Measurements from ENCODE around the gene SFT2D3.

The SFT2D3 gene

GRCh38 chr2:127681288-127681804, 20.0 kb upstream of the SFT2D3 start:
- no peak for DNase-seq (ENCODE audit: low read depth in 2 of 3, low spot score in 2 of 3)

- DNase-seq (ENCODE audit: low read depth in 2 of 3, low spot score in 2 of 3), result no peak
Observed at GRCh38 chr2:127681976-127682857, 19.1 kb upstream of the SFT2D3 start.

GRCh38 chr2:127683056-127683455, 18.2 kb upstream of the SFT2D3 start:
- DNase-seq (ENCODE audit: low read depth in 2 of 3, low spot score in 2 of 3), result no peak

- DNase-seq (ENCODE audit: low read depth in 2 of 3, low spot score in 2 of 3), result no peak
Observed at GRCh38 chr2:127683757-127684156, 17.5 kb upstream of the SFT2D3 start.

- DNase-seq (ENCODE audit: low read depth in 2 of 3, low spot score in 2 of 3), result no peak
Observed at GRCh38 chr2:127685410-127686080, 15.8 kb upstream of the SFT2D3 start.

GRCh38 chr2:127688405-127688804, 12.9 kb upstream of the SFT2D3 start:
- DNase-seq (ENCODE audit: low read depth in 2 of 3, low spot score in 2 of 3), result no peak

GRCh38 chr2:127690696-127691095, 10.6 kb upstream of the SFT2D3 start:
- DNase-seq (ENCODE audit: low read depth in 2 of 3, low spot score in 2 of 3), result no peak

- DNase-seq (ENCODE audit: low read depth in 2 of 3, low spot score in 2 of 3), result no peak
Observed at GRCh38 chr2:127694986-127695385, 6.3 kb upstream of the SFT2D3 start.

GRCh38 chr2:127695491-127696472, 5.5 kb upstream of the SFT2D3 start:
- DNase-seq (ENCODE audit: low read depth in 2 of 3, low spot score in 2 of 3), result peak in 1 of 3 experiments; percentile 23

- no peak for DNase-seq (ENCODE audit: low read depth in 2 of 3, low spot score in 2 of 3)
Observed at GRCh38 chr2:127697482-127698180, 3.7 kb upstream of the SFT2D3 start.

- DNase-seq (ENCODE audit: low read depth in 2 of 3, low spot score in 2 of 3), result no peak
Observed at GRCh38 chr2:127698553-127699355, 2.5 kb upstream of the SFT2D3 start.

GRCh38 chr2:127700527-127701192, 637 bp upstream of the SFT2D3 start:
- DNase-seq (ENCODE audit: low read depth in 2 of 3, low spot score in 2 of 3), result no peak

- peak; percentile 45 to 65 (median 63) for DNase-seq (ENCODE audit: low read depth in 2 of 3, low spot score in 2 of 3)
Observed at GRCh38 chr2:127701651-127702394, 526 bp downstream of the SFT2D3 start.

GRCh38 chr2:127702395-127703009, 1.2 kb downstream of the SFT2D3 start:
- DNase-seq (ENCODE audit: low read depth in 2 of 3, low spot score in 2 of 3), result no peak

GRCh38 chr2:127703282-127703681, 2.0 kb downstream of the SFT2D3 start:
- DNase-seq (ENCODE audit: low read depth in 2 of 3, low spot score in 2 of 3), result no peak

GRCh38 chr2:127704641-127705390, 3.5 kb downstream of the SFT2D3 start:
- DNase-seq (ENCODE audit: low read depth in 2 of 3, low spot score in 2 of 3), result no peak

GRCh38 chr2:127705391-127706065, 4.2 kb downstream of the SFT2D3 start:
- no peak for DNase-seq (ENCODE audit: low read depth in 2 of 3, low spot score in 2 of 3)

Measured in activated CD8-positive, alpha-beta memory T cell treated with anti-CD3 and anti-CD28 coated beads for 48 hours (primary cell).